ENCODE results near the gene RPUSD1.

Gene RPUSD1

DNA sequence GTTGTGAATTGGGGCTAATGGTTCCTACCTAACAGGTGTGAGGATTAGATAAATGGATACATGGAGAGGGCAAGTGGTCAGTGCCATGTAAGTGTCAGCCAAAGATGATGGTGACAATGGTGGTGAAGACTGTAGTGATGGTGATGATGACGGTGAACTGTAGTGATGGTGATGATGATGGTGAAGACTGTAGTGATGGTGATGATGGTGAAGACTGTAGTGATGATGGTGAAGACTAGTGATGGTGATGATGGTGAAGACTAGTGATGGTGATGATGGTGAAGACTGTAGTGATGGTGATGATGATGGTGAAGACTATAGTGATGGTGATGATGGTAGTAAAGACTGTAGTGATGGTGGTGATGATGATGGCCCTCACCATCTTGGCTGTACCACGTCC is 30.4 kb upstream of the RPUSD1 start:
- DNase-seq: no peak

DNA sequence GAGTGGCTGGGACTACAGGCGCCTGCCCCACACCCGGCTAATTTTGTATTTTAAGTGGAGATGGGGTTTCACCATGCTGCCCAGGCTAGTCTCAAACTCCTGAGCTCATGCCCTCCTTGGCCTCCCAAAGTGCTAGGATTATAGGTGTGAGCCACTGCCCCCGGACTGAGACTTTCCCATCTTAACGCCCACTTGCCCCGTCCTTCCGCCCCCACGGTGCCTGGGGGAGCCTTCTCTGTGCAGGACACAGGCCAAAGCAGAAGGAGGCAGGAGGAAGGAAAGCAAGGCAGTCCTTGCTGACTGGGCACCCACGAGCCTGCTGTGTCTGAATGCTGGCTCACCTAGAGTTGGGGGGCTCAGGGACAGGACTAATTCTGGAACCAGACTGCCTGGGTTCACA is 30.0 kb upstream of the RPUSD1 start:
- no peak for DNase-seq

- no peak for DNase-seq
Observed at GRCh38 chr16:817001-817906, 29.1 kb upstream of the RPUSD1 start.

GRCh38 chr16:815861-816260 is 27.7 kb upstream of the RPUSD1 start:
- no peak for DNase-seq

GRCh38 chr16:814974-815373 is 26.8 kb upstream of the RPUSD1 start:
- no peak for DNase-seq

DNA sequence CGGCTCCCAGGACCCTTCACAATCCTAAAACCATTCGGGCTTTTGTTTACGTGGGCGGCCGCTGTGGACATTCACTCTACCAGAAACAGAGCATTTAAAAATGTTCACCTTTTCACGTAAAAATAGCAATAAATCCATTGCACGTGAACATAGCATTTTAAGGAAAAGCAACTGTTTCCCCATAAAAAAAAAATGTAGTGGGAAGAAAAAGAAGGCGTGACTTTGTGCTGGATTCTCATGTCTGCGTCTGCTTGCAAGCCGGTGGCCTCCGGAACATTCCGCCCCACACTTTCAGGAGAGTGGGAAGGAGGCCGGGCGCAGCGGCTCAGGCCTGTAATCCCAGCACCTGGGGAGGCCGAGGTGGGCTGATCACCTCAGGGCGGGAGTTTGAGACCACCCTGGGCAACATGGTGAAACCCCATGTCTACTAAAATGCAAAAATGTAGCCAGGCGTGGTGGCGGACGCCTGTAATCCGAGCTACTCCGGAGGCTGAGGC is 25.8 kb upstream of the RPUSD1 start:
- no peak for DNase-seq

GRCh38 chr16:813204-813915 is 25.2 kb upstream of the RPUSD1 start:
- DNase-seq: no peak

DNA sequence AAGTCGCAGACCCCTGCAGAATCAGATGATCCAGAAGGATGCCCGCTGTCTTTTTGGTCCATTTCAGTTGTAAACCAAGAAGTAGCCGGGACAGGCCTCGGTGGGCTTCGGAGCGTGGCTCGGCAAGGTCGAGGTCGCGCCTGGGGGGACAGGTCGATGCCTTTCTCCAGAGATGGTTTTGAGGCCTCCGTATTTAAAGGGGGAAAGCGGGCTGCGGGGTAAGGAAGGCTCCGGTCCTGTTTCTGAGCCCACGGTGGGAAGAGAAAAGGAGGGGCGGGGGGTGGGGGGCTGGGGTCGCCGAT is 19.9 kb upstream of the RPUSD1 start:
- DNase-seq: no peak

GRCh38 chr16:807347-808084 is 19.3 kb upstream of the RPUSD1 start:
- peak; percentile 72 for DNase-seq

DNA sequence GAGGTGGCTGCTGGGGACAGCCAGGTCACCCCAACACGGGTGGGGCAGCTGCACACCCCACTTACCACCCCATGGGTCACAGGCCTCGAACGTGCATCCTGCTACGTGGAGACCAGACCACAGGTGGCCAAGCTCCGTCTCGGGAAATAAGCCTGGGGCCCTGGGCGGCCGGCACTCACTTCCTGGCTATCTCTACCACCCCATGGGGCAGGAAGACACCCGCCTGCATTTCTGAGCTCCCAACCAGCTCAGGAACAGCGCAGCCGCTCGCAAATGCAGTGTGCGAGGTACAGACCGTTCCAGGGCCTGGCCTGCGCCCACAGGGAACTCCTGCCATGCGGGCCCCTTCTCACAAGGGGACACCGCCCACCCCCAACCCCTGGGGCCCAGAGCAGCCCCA is 17.3 kb upstream of the RPUSD1 start:
- DNase-seq: no peak

- no peak for DNase-seq
Observed at GRCh38 chr16:804193-805048, 16.2 kb upstream of the RPUSD1 start.

DNA sequence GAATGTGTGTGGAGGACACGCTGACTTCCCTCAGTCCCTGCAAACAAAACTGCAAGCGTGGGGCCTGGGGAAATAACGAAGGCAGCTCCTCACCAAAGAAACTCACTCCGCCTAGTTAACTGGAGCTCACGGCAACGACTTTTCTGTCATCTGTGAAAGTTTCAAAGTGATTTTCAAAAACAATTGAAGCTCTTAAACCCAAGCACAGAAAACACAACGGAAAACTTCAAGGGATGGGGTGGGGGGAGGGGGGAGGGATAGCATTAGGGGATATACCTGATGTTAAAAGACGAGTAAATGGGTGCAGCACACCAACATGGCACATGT is 15.5 kb upstream of the RPUSD1 start:
- DNase-seq: no peak

DNA sequence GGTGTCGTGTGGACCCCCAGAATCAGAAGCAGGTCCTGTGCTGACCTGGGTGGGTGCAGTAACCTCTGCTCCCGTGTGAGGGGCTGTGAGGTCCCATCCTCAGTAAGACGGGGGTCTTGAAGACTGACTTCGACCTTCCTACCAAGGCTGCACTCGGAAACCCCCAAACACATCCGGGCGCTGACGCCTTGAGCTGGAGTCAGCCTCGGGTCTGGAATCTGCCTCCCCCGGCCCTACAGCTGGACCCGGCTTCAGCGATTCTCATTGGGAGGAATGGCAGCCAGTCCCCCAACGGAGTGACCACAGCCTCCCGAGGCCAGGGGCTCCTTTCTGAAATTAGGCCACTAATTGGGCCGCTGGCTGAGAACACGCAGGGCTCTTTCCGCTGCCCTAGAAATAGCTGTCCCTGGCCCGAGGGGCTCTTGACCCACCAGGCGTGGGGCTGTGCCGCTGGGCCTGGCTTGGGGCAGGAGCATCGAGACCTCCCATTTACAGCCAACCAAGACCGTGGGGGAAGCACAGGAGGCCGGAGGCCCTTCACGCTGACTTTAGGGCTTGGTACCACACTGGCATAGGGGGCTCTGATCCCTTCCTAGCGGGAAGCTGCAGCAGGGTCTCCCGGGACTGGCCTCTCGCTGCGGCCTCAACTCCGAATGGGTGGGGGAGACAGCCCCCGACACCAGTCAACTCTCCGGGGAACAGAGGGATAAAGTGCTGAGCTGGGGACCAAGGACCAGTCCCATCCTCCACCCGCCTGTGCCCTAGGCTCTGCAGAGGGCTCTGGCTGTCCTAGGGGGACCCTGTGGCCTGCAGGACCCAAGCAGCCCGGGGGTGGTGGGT is 15.0 kb upstream of the RPUSD1 start:
- DNase-seq: no peak

DNA sequence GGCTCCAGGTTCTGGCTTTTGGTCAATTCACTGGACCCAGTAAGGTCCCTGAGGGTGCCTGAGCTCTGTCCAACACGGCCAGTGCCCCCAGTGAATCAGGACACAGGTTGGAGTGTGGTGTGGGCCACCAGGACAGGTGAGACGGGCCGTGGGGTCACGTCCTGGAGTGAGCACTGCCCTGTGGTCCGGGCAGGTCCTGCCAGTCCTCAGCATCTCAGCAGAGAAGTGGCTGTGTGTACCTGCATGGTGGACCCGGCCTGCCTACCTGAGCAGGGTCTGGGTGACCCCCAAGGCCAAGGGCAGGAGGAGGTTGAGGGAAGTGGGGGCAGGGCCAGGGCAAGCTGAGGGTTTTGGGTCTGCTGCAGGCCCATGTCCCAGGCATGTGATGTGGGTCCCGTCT is 14.3 kb upstream of the RPUSD1 start:
- no peak for DNase-seq

- DNase-seq: no peak
Observed at GRCh38 chr16:801584-802363, 13.6 kb upstream of the RPUSD1 start.

GRCh38 chr16:800834-801511 is 12.8 kb upstream of the RPUSD1 start:
- no peak for DNase-seq

GRCh38 chr16:799948-800833 is 12.0 kb upstream of the RPUSD1 start, which contains the start of gene GNG13:
Gene GNG13, minus strand, starts transcription at chr16:800734. Its CDS starts 1,657 bp downstream, at chr16:799077.
- DNase-seq: no peak

GRCh38 chr16:799111-799947 is 11.1 kb upstream of the RPUSD1 start:
- DNase-seq: no peak
